GM18858 (cell line): ENCODE measurements around the gene CAMK1D.

Experiments
- ATAC-seq: cut with Tn5 transposase; IDR thresholded peaks from one replicate; pipeline ENCODE4 v1.9.1; 2021; ENCODE audit not compliant: unreplicated experiment

Gene CAMK1D

GRCh38 chr10:12369982-12370381 lies 20.6 kb downstream of the CAMK1D start:
- ATAC-seq, result no peak

- no peak for ATAC-seq
Observed at GRCh38 chr10:12372846-12373245, 23.5 kb downstream of the CAMK1D start.

GRCh38 chr10:12375076-12375504 lies 25.7 kb downstream of the CAMK1D start:
- ATAC-seq, result no peak

GRCh38 chr10:12376211-12376610 lies 26.9 kb downstream of the CAMK1D start:
- no peak for ATAC-seq

- ATAC-seq, result no peak
Observed at GRCh38 chr10:12377658-12378290, 28.4 kb downstream of the CAMK1D start.

- ATAC-seq, result no peak
Observed at GRCh38 chr10:12380999-12381398, 31.7 kb downstream of the CAMK1D start.

- ATAC-seq, result no peak
Observed at GRCh38 chr10:12381536-12382156, 32.3 kb downstream of the CAMK1D start.

GRCh38 chr10:12382157-12382548 lies 32.8 kb downstream of the CAMK1D start:
- no peak for ATAC-seq

- ATAC-seq, result no peak
Observed at GRCh38 chr10:12382956-12383531, 33.7 kb downstream of the CAMK1D start.

GRCh38 chr10:12384906-12385305 lies 35.6 kb downstream of the CAMK1D start:
- ATAC-seq, result no peak

- no peak for ATAC-seq
Observed at GRCh38 chr10:12387561-12388210, 38.3 kb downstream of the CAMK1D start.

GRCh38 chr10:12388671-12389070 lies 39.3 kb downstream of the CAMK1D start:
- ATAC-seq, result no peak

- ATAC-seq, result no peak
Observed at GRCh38 chr10:12389154-12389734, 39.9 kb downstream of the CAMK1D start.

GRCh38 chr10:12390733-12391132 lies 41.4 kb downstream of the CAMK1D start:
- no peak for ATAC-seq

GRCh38 chr10:12391206-12391605 lies 41.9 kb downstream of the CAMK1D start:
- ATAC-seq, result no peak

- no peak for ATAC-seq
Observed at GRCh38 chr10:12393831-12394230, 44.5 kb downstream of the CAMK1D start.

- no peak for ATAC-seq
Observed at GRCh38 chr10:12394241-12395033, 45.1 kb downstream of the CAMK1D start.

GRCh38 chr10:12396093-12396492 lies 46.7 kb downstream of the CAMK1D start:
- no peak for ATAC-seq

GRCh38 chr10:12396567-12396966 lies 47.2 kb downstream of the CAMK1D start:
- no peak for ATAC-seq

- ATAC-seq, result no peak
Observed at GRCh38 chr10:12397147-12397896, 48.0 kb downstream of the CAMK1D start.
